ENCODE results near the gene SMARCA4. TPM values are rescaled to one million over a fixed set of nuclear protein-coding genes. Genes with fewer than 3 reads are reported as not detected.

Gene SMARCA4
- total and polyA plus RNA-seq, 7 donors: 22.5 to 73.9 (median 39.1) TPM

- intact Hi-C loops (cut with DNase I): no loop called here
- DNase-seq: no peak
- Histone ChIP-seq H3K27ac (no peak overlapping the region), H3K4me3 (no peak overlapping the region), H3K27me3 (no peaks in the 10 kb centered on the region), H3K4me1 (peaks cover 0 to 10% (median 5%) of the 10 kb centered on the region in 4 donors), H3K36me3 (peaks cover 0 to 59% (median 16%) of the 10 kb centered on the region in 4 donors), H3K9me3 (no peaks in the 10 kb centered on the region)
- TF ChIP-seq CTCF (IDR thresholded peaks at IDR 0.05) (no peak), POLR2AphosphoS5 (IDR thresholded peaks at IDR 0.05) (no peak), POLR2A (IDR thresholded peaks at IDR 0.05) (no peak)
- 97% methylated on average over 4 of the region's 4 CpGs for WGBS, 2 donors
These were observed 84.7 kb downstream of the SMARCA4 start for GRCh38 chr19:11045536-11045935.

DNA sequence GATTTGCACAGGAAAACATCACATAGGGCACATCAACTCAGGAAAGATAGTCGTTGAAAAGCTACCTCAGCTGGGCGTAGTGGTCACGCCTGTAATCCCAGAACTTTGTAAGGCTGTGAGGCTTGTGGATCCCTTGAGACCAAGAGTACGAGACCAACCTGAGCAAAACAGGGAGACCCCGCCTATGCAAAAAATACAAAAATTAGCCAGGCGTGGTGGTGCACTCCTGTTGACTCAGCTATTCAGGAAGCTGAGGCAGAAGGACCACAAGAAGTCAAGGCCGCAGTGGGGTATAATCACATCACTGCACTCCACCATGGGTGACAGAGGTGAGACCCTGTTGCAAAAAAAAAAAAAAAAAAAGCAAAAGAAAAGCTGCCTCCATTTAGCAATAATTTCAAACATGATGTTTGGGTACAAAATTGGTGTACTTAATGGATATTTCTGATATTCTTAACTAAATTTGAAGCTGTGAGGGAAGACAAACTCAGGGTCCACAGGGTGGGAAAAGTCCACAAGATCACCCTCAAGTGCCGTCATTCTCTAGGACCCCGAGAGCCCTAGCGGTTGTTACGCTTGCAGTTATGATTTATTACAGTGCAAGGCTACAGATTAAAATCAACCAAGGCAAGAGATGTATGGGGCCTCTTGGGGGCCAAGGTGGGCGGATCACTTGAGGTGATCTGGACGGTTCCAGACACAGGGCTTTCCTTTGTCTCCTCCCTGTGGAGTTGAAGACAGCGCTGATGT, 86.0 kb downstream of the SMARCA4 start:
- intact Hi-C loops (cut with DNase I): no loop called here
- no peak for DNase-seq
- 86 to 92% methylated on average over 14 of the region's 14 CpGs for WGBS, 2 donors
- TF ChIP-seq POLR2A (IDR thresholded peaks at IDR 0.05): no peak
- TF ChIP-seq POLR2AphosphoS5 (IDR thresholded peaks at IDR 0.05): no peak
- TF ChIP-seq CTCF (IDR thresholded peaks at IDR 0.05): no peak
- no peak for TF ChIP-seq EP300 (IDR thresholded peaks at IDR 0.05)
- no peaks in the 10 kb centered on the region for H3K9me3 ChIP-seq
- peaks cover 0 to 17% (median 12%) of the 10 kb centered on the region in 4 donors for H3K4me1 ChIP-seq
- no peaks in the 10 kb centered on the region for H3K27me3 ChIP-seq
- H3K36me3 ChIP-seq: peaks cover 0 to 46% (median 9%) of the 10 kb centered on the region in 4 donors
- no peak overlapping the region for H3K27ac ChIP-seq
- no peak overlapping the region for H3K4me3 ChIP-seq

- 76 to 95% methylated on average over 4 of the region's 4 CpGs for WGBS, 2 donors
- Histone ChIP-seq H3K4me3 (no peak overlapping the region), H3K27me3 (no peaks in the 10 kb centered on the region), H3K9me3 (no peaks in the 10 kb centered on the region), H3K36me3 (peaks cover 0 to 35% (median 8%) of the 10 kb centered on the region in 4 donors), H3K4me1 (peaks cover 0 to 17% (median 12%) of the 10 kb centered on the region in 4 donors), H3K27ac (no peak overlapping the region)
- DNase-seq: no peak
- TF ChIP-seq POLR2A (IDR thresholded peaks at IDR 0.05) (no peak), CTCF (IDR thresholded peaks at IDR 0.05) (no peak), POLR2AphosphoS5 (IDR thresholded peaks at IDR 0.05) (no peak), EP300 (IDR thresholded peaks at IDR 0.05) (no peak)
- intact Hi-C loops (cut with DNase I): no loop called here
These were observed 87.0 kb downstream of the SMARCA4 start for GRCh38 chr19:11047866-11048265.

DNA sequence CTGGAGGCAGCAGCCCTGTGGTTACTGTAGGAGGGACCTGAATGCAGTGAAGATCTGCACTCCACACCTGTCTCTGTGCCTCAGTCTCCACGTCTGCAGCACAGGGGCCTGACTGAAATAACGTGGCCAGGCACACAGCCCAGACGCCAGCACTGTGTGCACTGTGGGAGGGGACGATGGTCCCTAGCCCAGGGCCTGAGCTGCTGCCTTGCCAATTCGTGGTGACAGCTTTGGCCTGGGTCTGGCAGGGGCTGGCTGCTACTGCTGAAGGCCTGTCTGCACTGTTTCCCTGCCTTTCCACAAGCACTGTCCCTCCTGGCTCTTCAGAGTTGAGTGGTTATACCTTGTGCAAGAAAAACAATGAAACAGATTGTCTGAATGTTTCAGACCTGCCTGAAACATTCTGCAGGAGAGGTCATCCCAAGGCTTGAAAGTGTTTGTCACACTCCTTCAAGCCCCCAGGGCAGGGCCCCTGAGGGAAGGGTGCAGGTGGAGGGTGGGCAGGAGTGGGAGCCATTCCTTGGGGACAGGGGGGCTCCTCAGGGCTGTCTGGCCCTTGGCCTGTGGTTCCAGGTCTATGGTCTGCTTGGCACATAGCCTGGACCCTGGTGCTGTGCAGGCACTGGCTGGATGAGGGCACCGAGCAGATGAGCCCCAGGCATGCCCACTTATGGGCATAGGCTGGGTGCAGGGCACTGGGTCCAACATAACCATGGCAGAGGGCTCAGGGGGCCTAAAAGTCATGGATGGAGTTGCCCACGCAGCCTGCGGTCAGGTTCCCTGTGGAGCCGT, 89.7 kb downstream of the SMARCA4 start:
- no peak for DNase-seq
- H3K27ac ChIP-seq: peak overlapping the region in 3 of 4 donors; percentile 46 to 66 (median 66)
- 92 to 93% methylated on average over 9 of the region's 9 CpGs for WGBS, 2 donors
- no peak overlapping the region for H3K4me3 ChIP-seq
- H3K27me3 ChIP-seq: no peaks in the 10 kb centered on the region
- intact Hi-C loops (cut with DNase I): no loop called here
- no peaks in the 10 kb centered on the region for H3K9me3 ChIP-seq
- peaks cover 0 to 35% (median 19%) of the 10 kb centered on the region in 4 donors for H3K4me1 ChIP-seq
- peaks cover 0 to 16% (median 3%) of the 10 kb centered on the region in 4 donors for H3K36me3 ChIP-seq
- TF ChIP-seq EP300 (IDR thresholded peaks at IDR 0.05) (no peak), POLR2AphosphoS5 (IDR thresholded peaks at IDR 0.05) (no peak)

DNA sequence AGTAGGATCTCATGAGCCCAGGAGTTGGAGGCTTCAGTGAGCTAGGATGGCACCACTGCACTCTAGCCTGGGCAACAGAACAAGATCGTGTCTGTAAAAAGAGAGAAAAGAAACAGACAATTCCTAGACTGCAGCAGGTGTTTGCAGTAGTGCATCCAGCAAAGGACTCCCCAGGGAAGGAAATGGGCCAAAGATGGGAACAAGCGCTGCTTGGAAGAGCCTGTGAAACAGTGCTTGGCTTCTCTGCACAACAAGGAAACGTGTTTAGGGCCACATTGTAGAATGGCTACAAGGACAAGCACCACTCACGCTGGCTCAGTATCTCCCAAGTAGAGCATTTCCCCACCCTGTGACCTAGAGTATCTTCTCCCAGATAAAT, 93.0 kb downstream of the SMARCA4 start:
- 92 to 93% methylated on average over 4 of the region's 4 CpGs for WGBS, 2 donors
- peaks cover 0 to 25% (median 5%) of the 10 kb centered on the region in 4 donors for H3K36me3 ChIP-seq
- intact Hi-C loops (cut with DNase I): no loop called here

More for the DNA sequence above, 93.0 kb downstream of the SMARCA4 start:
- H3K9me3 ChIP-seq: no peaks in the 10 kb centered on the region
- H3K4me3 ChIP-seq: no peak overlapping the region
- no peak for DNase-seq
- no peaks in the 10 kb centered on the region for H3K27me3 ChIP-seq
- H3K4me1 ChIP-seq: peaks cover 0 to 35% (median 19%) of the 10 kb centered on the region in 4 donors
- peak overlapping the region in 3 of 4 donors; percentile 15 to 66 (median 44) for H3K27ac ChIP-seq
- TF ChIP-seq CTCF (IDR thresholded peaks at IDR 0.05): no peak
- TF ChIP-seq POLR2A (IDR thresholded peaks at IDR 0.05): no peak
- peak in 2 of 4 donors; percentile 16 to 25 for TF ChIP-seq POLR2AphosphoS5 (IDR thresholded peaks at IDR 0.05)
